LNCAP (cell line): Measurements from ENCODE around the gene MMD2.

Source experiments
- CTCF ChIP-seq: fragments of 450-650 bp; IDR thresholded peaks from 2 replicates; pipeline ENCODE4 v1.5.1; 2017; ENCODE audit warnings: mild to moderate bottlenecking

MMD2 gene

GRCh38 chr7:4862156-4862555, 96.8 kb downstream of the MMD2 start:
- no peak for TF ChIP-seq CTCF

GRCh38 chr7:4861673-4862072, 97.3 kb downstream of the MMD2 start, which contains the start of gene PAPOLB:
PAPOLB (minus strand) TSS chr7:4862030; CDS start chr7:4861810, 220 bp downstream.
- TF ChIP-seq CTCF: no peak

- TF ChIP-seq CTCF: no peak
These were observed 97.8 kb downstream of the MMD2 start for GRCh38 chr7:4861227-4861626.

- no peak for TF ChIP-seq CTCF
These were observed 101.8 kb downstream of the MMD2 start for GRCh38 chr7:4857189-4857588.

- no peak for TF ChIP-seq CTCF
These were observed 102.5 kb downstream of the MMD2 start for GRCh38 chr7:4856336-4857057.
